Colonic mucosa (tissue), 4 donors: ENCODE data around the gene ANKRD23. TPM values are rescaled to one million over a fixed set of nuclear protein-coding genes. Genes with fewer than 3 reads are reported as not detected.
A peak's percentile ranks its signal among the peaks of the same experiment; 100 is the strongest.

ENCODE experiments used
- DNase-seq: peaks from one replicate; pipeline ENCODE4 v3.0.0-alpha.2; 2020
- H3K27ac ChIP-seq: fragments of 200-600 bp; one replicate; pipeline ENCODE4 v1.8.0; 2021
- H3K27me3 ChIP-seq: fragments of 200-600 bp; one replicate; pipeline ENCODE4 v1.8.0; 2021
- H3K36me3 ChIP-seq: fragments of 200-600 bp; one replicate; pipeline ENCODE4 v1.8.0; 2021
- H3K4me1 ChIP-seq: fragments of 200-600 bp; one replicate; pipeline ENCODE4 v1.8.0; 2021; ENCODE audit warnings: mild to moderate bottlenecking
- H3K4me3 ChIP-seq: fragments of 200-600 bp; one replicate; pipeline ENCODE4 v1.8.0; 2021
- H3K9ac ChIP-seq, 2 donors: one replicate each; pipeline ENCODE4 v1.7.0; 2013; ENCODE audit warnings: control low read depth in 2 of 2, low read depth in 2 of 2, low read length in 2 of 2
- H3K9me3 ChIP-seq: fragments of 200-600 bp; one replicate; pipeline ENCODE4 v1.8.0; 2021
- intact Hi-C: fragments of 100-400 bp; cut with DNase I; formaldehyde crosslinking; loops from one replicate; pipeline ENCODE4 v1.14.1; 2022
- total RNA-seq, 2 donors: library from RNA; stranded (reverse); fragmentation: NEBNext Ultra II Directional in 1 of 2; extraction: Animal tissue kit (Norgen Biotek cat#: 25700) in 1 of 2; gene quantifications; one replicate each; pipeline ENCODE4 v1.2.1, GENCODE V29; 2021
- TF ChIP-seq, protein P1 (sequence below): fragments of 200-600 bp; IDR thresholded peaks from one replicate; pipeline ENCODE4 v1.8.0; 2022; ENCODE audit warnings: antibody characterized with exemption, mild to moderate bottlenecking
- donor health status: healthy.
- donor health status: DM: no; HTN: no; CAD: no.
- donor health status: DM: no; HTN: no; CAD: no.

ANKRD23 gene
- total RNA-seq, 2 donors from 2014 or later = 1.4 to 4.1 TPM

DNA sequence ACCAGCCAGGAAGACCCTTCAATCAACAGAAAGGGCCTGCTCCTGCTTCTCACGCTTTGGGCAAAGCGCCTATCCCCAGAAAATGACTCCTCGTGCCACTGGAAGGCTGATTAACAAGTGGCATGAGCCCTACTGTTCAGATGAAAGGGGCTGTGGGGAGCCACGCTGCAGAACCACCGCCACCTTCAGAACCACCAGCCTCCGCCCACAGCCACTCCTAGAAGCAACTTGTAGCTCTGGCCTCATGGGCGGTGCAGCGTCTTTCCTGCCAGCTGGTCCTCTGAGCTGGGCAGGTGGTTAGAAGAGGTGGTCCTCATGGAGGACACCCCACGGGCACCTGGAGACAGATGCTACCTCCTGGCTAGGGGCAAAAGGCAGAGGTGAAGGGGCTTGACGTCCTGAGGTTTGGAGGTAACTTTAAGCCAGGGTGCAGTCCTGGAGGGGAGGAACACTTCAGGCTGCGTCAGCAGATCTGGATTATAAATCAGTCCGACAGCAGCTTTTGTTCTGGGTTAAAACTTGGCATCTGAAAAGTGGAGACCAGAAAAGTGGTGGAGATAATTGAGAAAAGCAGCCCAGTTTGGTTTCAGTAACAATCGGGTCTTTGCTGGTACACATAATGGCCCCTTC lies 26.9 kb upstream of the ANKRD23 start:
- Histone ChIP-seq H3K4me3 (peak overlapping the region; percentile 96), H3K4me1 (peaks cover 20% of the 10 kb centered on the region), H3K27me3 (no peaks in the 10 kb centered on the region), H3K9ac (peak overlapping the region; percentile 77 to 90), H3K36me3 (no peaks in the 10 kb centered on the region), H3K9me3 (no peaks in the 10 kb centered on the region), H3K27ac (peak overlapping the region; percentile 96)
- TF ChIP-seq, protein P1, sequence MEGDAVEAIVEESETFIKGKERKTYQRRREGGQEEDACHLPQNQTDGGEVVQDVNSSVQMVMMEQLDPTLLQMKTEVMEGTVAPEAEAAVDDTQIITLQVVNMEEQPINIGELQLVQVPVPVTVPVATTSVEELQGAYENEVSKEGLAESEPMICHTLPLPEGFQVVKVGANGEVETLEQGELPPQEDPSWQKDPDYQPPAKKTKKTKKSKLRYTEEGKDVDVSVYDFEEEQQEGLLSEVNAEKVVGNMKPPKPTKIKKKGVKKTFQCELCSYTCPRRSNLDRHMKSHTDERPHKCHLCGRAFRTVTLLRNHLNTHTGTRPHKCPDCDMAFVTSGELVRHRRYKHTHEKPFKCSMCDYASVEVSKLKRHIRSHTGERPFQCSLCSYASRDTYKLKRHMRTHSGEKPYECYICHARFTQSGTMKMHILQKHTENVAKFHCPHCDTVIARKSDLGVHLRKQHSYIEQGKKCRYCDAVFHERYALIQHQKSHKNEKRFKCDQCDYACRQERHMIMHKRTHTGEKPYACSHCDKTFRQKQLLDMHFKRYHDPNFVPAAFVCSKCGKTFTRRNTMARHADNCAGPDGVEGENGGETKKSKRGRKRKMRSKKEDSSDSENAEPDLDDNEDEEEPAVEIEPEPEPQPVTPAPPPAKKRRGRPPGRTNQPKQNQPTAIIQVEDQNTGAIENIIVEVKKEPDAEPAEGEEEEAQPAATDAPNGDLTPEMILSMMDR = no peak
- intact Hi-C loops = loop anchor here (5.0 kb wide), 1 partner anchor 42 kb away; no protein-coding TSS in a partner anchor
- DNase-seq = peak; percentile 75

DNA sequence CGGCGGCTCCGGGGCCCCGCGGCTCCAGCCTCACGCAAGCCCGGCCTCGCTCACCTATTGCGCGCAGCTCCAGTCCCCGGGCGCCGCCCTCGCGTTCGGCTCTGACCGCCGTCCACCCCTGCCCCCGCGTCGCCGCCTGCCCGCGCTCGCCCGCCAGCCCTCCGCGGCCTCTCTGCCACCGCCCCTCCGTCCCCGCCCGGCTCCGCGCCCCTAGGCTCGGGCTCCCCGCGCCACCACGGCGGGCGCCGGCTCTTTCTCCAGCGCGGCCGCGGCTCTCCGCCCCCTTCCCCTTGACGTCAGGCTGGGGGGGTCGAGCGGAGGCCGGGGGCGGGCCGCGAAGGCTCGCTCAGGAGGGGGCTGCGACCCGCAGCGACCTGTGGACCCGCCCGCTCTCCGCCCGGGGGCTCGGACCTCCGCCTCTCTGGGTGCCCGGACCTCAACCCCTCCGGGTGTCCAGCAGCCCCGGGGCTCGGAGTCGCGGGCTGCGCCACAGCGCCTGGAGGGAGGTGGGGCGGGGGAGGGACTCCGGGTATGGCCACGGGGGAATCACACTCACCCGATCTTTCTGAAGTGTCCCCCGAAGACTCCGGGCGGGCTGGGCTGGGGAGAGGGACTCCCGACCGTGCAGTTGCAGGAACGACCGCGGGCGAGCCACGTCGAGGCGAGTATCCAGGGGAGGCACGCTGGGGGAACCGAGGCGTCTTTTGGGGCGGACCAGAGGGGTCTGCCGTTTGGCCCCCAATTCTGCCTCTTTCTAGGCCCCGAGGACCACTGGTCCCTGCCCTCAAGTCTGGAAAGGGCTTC lies 26.2 kb upstream of the ANKRD23 start, which contains the start of gene SEMA4C:
SEMA4C (minus strand) TSS at position 259 of the 804 bp plus-strand sequence. CDS start 2,194 bp downstream, outside the sequence.
- TF ChIP-seq, protein P1 = no peak
- peak; percentile 67 for DNase-seq
- intact Hi-C loops = loop anchor here (5.0 kb wide), 1 partner anchor 42 kb away; no protein-coding TSS in a partner anchor
- Histone ChIP-seq H3K9ac (peak within 1 kb of the TSS; percentile 77 to 90), H3K4me3 (peak within 1 kb of the TSS; percentile 96), H3K36me3 (peaks cover 5% of the 10 kb centered on the region), H3K27ac (peak within 1 kb of the TSS; percentile 96), H3K4me1 (peaks cover 20% of the 10 kb centered on the region), H3K9me3 (no peaks in the 10 kb centered on the region), H3K27me3 (no peaks in the 10 kb centered on the region)

DNA sequence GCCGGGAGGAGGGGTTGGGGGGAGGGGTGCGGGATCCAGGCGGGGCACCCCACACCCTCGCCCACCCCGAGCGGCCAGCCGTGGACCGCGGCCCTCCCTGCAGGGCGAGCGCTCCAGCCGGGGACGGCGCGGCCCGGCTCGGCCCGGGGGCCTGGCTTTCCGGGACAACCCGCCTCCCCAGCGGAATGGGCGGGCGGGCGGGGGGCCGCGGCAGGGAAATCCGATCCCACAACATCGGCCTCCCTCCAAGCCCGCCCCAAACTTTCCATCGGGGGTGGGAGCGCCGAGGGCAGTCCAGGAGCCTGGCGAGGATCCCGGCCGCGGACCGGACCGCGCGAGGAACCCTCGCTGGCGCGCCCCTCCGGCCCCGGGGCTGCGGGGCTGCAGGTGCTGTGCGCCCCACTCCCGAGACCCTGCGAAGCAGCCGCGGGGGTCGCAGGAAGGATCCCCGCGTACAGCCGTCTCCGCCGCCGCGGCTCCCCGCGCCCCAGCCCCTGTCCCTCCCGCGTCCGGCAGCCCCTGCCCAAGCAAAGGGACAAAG lies 25.5 kb upstream of the ANKRD23 start:
- Histone ChIP-seq H3K27ac (peak overlapping the region; percentile 96), H3K36me3 (peaks cover 5% of the 10 kb centered on the region), H3K4me3 (peak overlapping the region; percentile 96), H3K27me3 (no peaks in the 10 kb centered on the region), H3K4me1 (peaks cover 20% of the 10 kb centered on the region), H3K9ac (peak overlapping the region; percentile 71 to 90), H3K9me3 (no peaks in the 10 kb centered on the region)
- peak; percentile 67 for DNase-seq
- intact Hi-C loops = no loop called here
- TF ChIP-seq, protein P1 = peak; percentile 7

DNA sequence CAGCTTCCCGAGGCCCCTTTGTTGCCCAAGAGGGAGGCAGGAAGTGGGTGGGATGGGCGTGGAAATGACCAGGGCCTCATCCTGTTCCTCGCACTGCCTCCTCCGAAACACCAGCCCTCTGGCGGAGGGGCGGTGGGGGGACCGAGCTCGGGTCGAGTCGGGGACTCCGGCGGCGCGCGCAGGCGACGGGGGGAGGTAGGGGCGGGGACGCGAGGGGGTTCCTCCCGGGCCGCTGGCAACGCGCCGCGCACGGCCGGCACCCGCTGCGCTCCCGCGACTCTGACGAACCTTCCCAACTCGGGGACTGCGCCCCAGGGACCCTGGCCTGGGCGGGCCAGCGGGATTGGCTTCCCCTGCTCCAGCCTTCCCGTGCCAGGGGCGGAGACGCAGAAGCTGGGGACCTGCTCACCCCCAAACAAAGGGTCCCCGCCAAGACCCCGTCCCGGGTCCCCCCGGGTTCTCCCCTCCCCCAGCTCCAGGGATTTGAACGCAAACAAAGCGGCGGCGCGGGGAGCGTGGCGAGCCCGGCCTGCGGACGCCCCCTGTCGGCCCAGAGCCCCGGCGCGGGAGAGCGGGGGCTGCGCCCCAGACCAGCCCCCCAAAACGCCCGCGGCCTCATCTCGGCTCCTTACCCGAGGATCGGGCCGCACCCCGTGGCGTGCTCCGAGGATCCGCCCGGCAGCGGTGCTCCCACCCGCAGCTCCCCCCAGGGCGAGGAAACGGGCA lies 24.9 kb upstream of the ANKRD23 start:
- Histone ChIP-seq H3K36me3 (peaks cover 5% of the 10 kb centered on the region), H3K27ac (peak overlapping the region; percentile 96), H3K9me3 (no peaks in the 10 kb centered on the region), H3K9ac (peak overlapping the region; percentile 71 to 83), H3K27me3 (no peaks in the 10 kb centered on the region), H3K4me1 (peaks cover 15% of the 10 kb centered on the region), H3K4me3 (peak overlapping the region; percentile 96)
- TF ChIP-seq, protein P1 = peak; percentile 58
- intact Hi-C loops = no loop called here
- DNase-seq = peak; percentile 86
